Upper lobe of left lung (tissue), 6 donors: ENCODE data around the gene ZNF428. TPM values are rescaled to one million over a fixed set of nuclear protein-coding genes. Genes with fewer than 3 reads are reported as not detected.

Experiments used
- ATAC-seq, 2 donors: fragments of 200-7000 bp; cut with Tn5 transposase; one replicate each; pipeline ENCODE4 v1.9.1; 2022; ENCODE audit warnings: mild to moderate bottlenecking in 2 of 2, moderate library complexity in 2 of 2; ENCODE audit not compliant: low FRiP score in 2 of 2
- DNase-seq, 2 donors: peaks; one replicate each; pipeline ENCODE4 v3.0.0-alpha.2; 2019 to 2020
- H3K27ac ChIP-seq, 4 donors: fragments of 200-600 bp; sonication (generic); one replicate each; pipeline ENCODE4 v1.5.1; 2016 to 2019
- H3K27me3 ChIP-seq, 4 donors: fragments of 200-600 bp; sonication (generic); one replicate each; pipeline ENCODE4 v1.5.1; 2017 to 2019
- H3K36me3 ChIP-seq, 4 donors: fragments of 200-600 bp; sonication (generic); one replicate each; pipeline ENCODE4 v1.5.1; 2016 to 2019
- H3K4me1 ChIP-seq, 4 donors: fragments of 200-600 bp; sonication (generic); one replicate each; pipeline ENCODE4 v1.5.1; 2018 to 2019
- H3K4me3 ChIP-seq, 4 donors: fragments of 200-600 bp; sonication (generic); one replicate each; pipeline ENCODE4 v1.5.1; 2017 to 2019; ENCODE audit warnings: mild to moderate bottlenecking in 2 of 4, moderate library complexity in 1 of 4
- H3K9me3 ChIP-seq, 4 donors: fragments of 200-600 bp; sonication (generic); one replicate each; pipeline ENCODE4 v1.5.1; 2018 to 2019
- EP300 ChIP-seq, 4 donors: sonication (generic); formaldehyde crosslinking; IDR thresholded peaks; one replicate each; pipeline ENCODE4 v1.5.1; 2017; ENCODE audit warnings: antibody characterized with exemption in 4 of 4, control low read depth in 2 of 4
- POLR2A ChIP-seq, 4 donors: fragments of 450-650 bp; IDR thresholded peaks; one replicate each; pipeline ENCODE4 v1.5.1; 2016 to 2017; ENCODE audit warnings: antibody characterized with exemption in 4 of 4, mild to moderate bottlenecking in 2 of 4
- POLR2AphosphoS5 ChIP-seq, 2 donors: sonication (generic); formaldehyde crosslinking; IDR thresholded peaks; one replicate each; pipeline ENCODE4 v1.5.1; 2017; ENCODE audit warnings: antibody characterized with exemption in 2 of 2
- WGBS, 2 donors: methylation state at CpG; one replicate each; pipeline ENCODE4 v1.1.5; 2017 to 2018; 5-methylcytosine and 5-hydroxymethylcytosine counted together
- total RNA-seq, 6 donors: library from RNA; depleted of rRNA in 4 of 6; stranded (reverse); fragments of >200 nt in 4 of 6; gene quantifications; one replicate each; pipeline versions ENCODE4 v1.1.0 to v1.2.1, GENCODE V29; 2016 to 2021
- TF ChIP-seq, protein P1 (sequence below), 6 experiments: fragments of 450-650 bp in 4 of 6; fragments of 200-600 bp in 2 of 6; sonication (generic) in 2 of 6; IDR thresholded peaks; one replicate each; pipeline ENCODE4 v1.5.1; 2016 to 2019; ENCODE audit warnings: antibody characterized with exemption in 6 of 6
- donor health status: DM: no; HTN: no; CAD: no; lungs with moderate emphysema.
- donor health status: DM: no; HTN: yes; CAD: no; lungs with severe emphysema.

ZNF428 gene
- total RNA-seq, 6 donors from 2014 or later = 10.5 to 37.0 (median 31.4) TPM

GRCh38 chr19:43616306-43616705, 3.1 kb downstream of the ZNF428 start:
- ATAC-seq (no peak), DNase-seq (no peak)
- H3K27ac ChIP-seq = no peak overlapping the region
- H3K4me3 ChIP-seq = no peak overlapping the region
- H3K36me3 ChIP-seq = peaks cover 4 to 27% (median 17%) of the 10 kb centered on the region in 4 donors
- no peaks in the 10 kb centered on the region for H3K9me3 ChIP-seq
- WGBS, 2 donors = 79 to 100% methylated on average over 1 of the region's 1 CpG
- H3K27me3 ChIP-seq = no peaks in the 10 kb centered on the region
- TF ChIP-seq EP300 (IDR thresholded peaks at IDR 0.05) (no peak), POLR2A (IDR thresholded peaks at IDR 0.05) (no peak), POLR2AphosphoS5 (IDR thresholded peaks at IDR 0.05) (no peak)
- TF ChIP-seq, protein P1, sequence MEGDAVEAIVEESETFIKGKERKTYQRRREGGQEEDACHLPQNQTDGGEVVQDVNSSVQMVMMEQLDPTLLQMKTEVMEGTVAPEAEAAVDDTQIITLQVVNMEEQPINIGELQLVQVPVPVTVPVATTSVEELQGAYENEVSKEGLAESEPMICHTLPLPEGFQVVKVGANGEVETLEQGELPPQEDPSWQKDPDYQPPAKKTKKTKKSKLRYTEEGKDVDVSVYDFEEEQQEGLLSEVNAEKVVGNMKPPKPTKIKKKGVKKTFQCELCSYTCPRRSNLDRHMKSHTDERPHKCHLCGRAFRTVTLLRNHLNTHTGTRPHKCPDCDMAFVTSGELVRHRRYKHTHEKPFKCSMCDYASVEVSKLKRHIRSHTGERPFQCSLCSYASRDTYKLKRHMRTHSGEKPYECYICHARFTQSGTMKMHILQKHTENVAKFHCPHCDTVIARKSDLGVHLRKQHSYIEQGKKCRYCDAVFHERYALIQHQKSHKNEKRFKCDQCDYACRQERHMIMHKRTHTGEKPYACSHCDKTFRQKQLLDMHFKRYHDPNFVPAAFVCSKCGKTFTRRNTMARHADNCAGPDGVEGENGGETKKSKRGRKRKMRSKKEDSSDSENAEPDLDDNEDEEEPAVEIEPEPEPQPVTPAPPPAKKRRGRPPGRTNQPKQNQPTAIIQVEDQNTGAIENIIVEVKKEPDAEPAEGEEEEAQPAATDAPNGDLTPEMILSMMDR (IDR thresholded peaks at IDR 0.05) = no peak
- H3K4me1 ChIP-seq = peaks cover 5 to 20% (median 10%) of the 10 kb centered on the region in 4 donors

GRCh38 chr19:43612374-43612773, 7.1 kb downstream of the ZNF428 start:
- ATAC-seq = no peak
- no peak overlapping the region for H3K27ac ChIP-seq
- peaks cover 4 to 35% (median 19%) of the 10 kb centered on the region in 4 donors for H3K36me3 ChIP-seq
- H3K4me1 ChIP-seq = peaks cover 0 to 1% (median 0%) of the 10 kb centered on the region in 4 donors
- no peak overlapping the region for H3K4me3 ChIP-seq
- 96 to 97% methylated on average over 7 to 12 of the region's 12 CpGs for WGBS, 2 donors
- no peak for DNase-seq
- H3K9me3 ChIP-seq = no peaks in the 10 kb centered on the region
- H3K27me3 ChIP-seq = no peaks in the 10 kb centered on the region
- TF ChIP-seq EP300 (IDR thresholded peaks at IDR 0.05) (no peak), POLR2A (IDR thresholded peaks at IDR 0.05) (no peak), POLR2AphosphoS5 (IDR thresholded peaks at IDR 0.05) (no peak)
- TF ChIP-seq, protein P1 (IDR thresholded peaks at IDR 0.05) = no peak

DNA sequence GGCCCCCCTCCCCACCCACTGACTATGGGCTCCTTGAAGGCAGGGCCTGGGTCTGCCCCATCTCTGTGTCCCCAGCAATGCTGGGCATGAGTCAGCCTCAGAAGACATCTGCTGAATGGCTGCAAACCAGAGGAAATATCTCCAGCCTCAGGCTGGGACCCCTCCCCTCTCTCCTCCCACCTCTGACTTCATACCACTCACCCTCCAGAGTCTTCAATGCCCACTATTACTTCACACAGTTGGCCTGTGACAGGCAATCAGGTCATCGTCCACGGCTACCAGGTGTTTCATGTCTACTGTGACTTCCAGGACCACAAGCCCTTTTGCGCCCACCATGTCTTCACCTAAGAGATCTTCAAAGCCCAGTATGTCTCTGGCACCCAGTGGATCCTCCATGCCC, 7.6 kb downstream of the ZNF428 start, which contains the start of gene SRRM5:
Gene SRRM5 (plus strand): TSS at position 301 of the 400 bp plus-strand sequence. CDS start 34 bp downstream, at position 335.
- no peak for ATAC-seq
- TF ChIP-seq POLR2A (IDR thresholded peaks at IDR 0.05) = no peak
- TF ChIP-seq, protein P1 (IDR thresholded peaks at IDR 0.05) = no peak
- no peak for TF ChIP-seq POLR2AphosphoS5 (IDR thresholded peaks at IDR 0.05)
- TF ChIP-seq EP300 (IDR thresholded peaks at IDR 0.05) = no peak
- H3K4me3 ChIP-seq = no peak within 1 kb of the TSS
- 89 to 97% methylated on average over 3 of the region's 3 CpGs for WGBS, 2 donors
- no peaks in the 10 kb centered on the region for H3K27me3 ChIP-seq
- no peaks in the 10 kb centered on the region for H3K9me3 ChIP-seq
- H3K4me1 ChIP-seq = no peaks in the 10 kb centered on the region
- no peak within 1 kb of the TSS for H3K27ac ChIP-seq
- no peak for DNase-seq
- H3K36me3 ChIP-seq = peaks cover 4 to 38% (median 21%) of the 10 kb centered on the region in 4 donors

- Histone ChIP-seq H3K27me3 (no peaks in the 10 kb centered on the region), H3K4me1 (no peaks in the 10 kb centered on the region), H3K4me3 (no peak overlapping the region), H3K9me3 (no peaks in the 10 kb centered on the region), H3K27ac (no peak overlapping the region), H3K36me3 (peaks cover 6 to 44% (median 25%) of the 10 kb centered on the region in 4 donors)
- ATAC-seq = no peak
- 79 to 91% methylated on average over 3 of the region's 3 CpGs for WGBS, 2 donors
- DNase-seq = no peak
- TF ChIP-seq EP300 (IDR thresholded peaks at IDR 0.05) (no peak), POLR2AphosphoS5 (IDR thresholded peaks at IDR 0.05) (no peak), POLR2A (IDR thresholded peaks at IDR 0.05) (no peak)
- TF ChIP-seq, protein P1 (IDR thresholded peaks at IDR 0.05) = no peak
Observed at GRCh38 chr19:43610493-43610892, 8.9 kb downstream of the ZNF428 start.

- ATAC-seq = no peak
- Histone ChIP-seq H3K27ac (no peak overlapping the region), H3K4me3 (no peak overlapping the region), H3K36me3 (peaks cover 6 to 44% (median 25%) of the 10 kb centered on the region in 4 donors), H3K9me3 (no peaks in the 10 kb centered on the region), H3K4me1 (no peaks in the 10 kb centered on the region), H3K27me3 (no peaks in the 10 kb centered on the region)
- DNase-seq = no peak
- 79 to 86% methylated on average over 7 of the region's 7 CpGs for WGBS, 2 donors
- TF ChIP-seq POLR2AphosphoS5 (IDR thresholded peaks at IDR 0.05) (no peak), POLR2A (IDR thresholded peaks at IDR 0.05) (no peak), EP300 (IDR thresholded peaks at IDR 0.05) (no peak)
- TF ChIP-seq, protein P1 (IDR thresholded peaks at IDR 0.05) = no peak
Observed at GRCh38 chr19:43609872-43610271, 9.6 kb downstream of the ZNF428 start.
